Memory B cell (primary cell): ENCODE measurements around the gene NEAT1.

Source experiments
- ATAC-seq: fragments of 150-1000 bp; cut with Tn5 transposase; 2 replicates; pipeline ENCODE4 v1.10.0; 2021; ENCODE audit warnings: low read depth, mild to moderate bottlenecking, moderate library complexity
- DNase-seq, 2 donors: peaks; one replicate each; pipeline ENCODE4 v3.0.0; 2022; ENCODE audit warnings: low spot score in 2 of 2
- H3K27ac Mint-ChIP-seq: one replicate; pipeline ENCODE4 v1.8.0; 2022; ENCODE audit warnings: mild to moderate bottlenecking, moderate library complexity, mixed read lengths
- H3K27me3 Mint-ChIP-seq: one replicate; pipeline ENCODE4 v1.8.0; 2022; ENCODE audit warnings: mixed read lengths
- H3K36me3 Mint-ChIP-seq: one replicate; pipeline ENCODE4 v1.8.0; 2022; ENCODE audit warnings: mild to moderate bottlenecking, mixed read lengths
- H3K4me1 Mint-ChIP-seq: one replicate; pipeline ENCODE4 v1.8.0; 2022; ENCODE audit warnings: mixed read lengths
- H3K4me3 Mint-ChIP-seq: one replicate; pipeline ENCODE4 v1.8.0; 2022; ENCODE audit warnings: mild to moderate bottlenecking, moderate library complexity, mixed read lengths
- H3K9me3 Mint-ChIP-seq: one replicate; pipeline ENCODE4 v1.8.0; 2022; ENCODE audit warnings: mixed read lengths

Gene NEAT1

GRCh38 chr11:65435411-65435931 is 12.9 kb downstream of the NEAT1 start:
- no peak overlapping the region for H3K27ac Mint-ChIP-seq
- DNase-seq, result no peak

GRCh38 chr11:65435981-65436411 is 13.4 kb downstream of the NEAT1 start:
- Mint-ChIP-seq H3K27me3 (no peaks in the 10 kb centered on the region), H3K4me1 (peaks cover 37% of the 10 kb centered on the region), H3K4me3 (no peak overlapping the region), H3K9me3 (no peaks in the 10 kb centered on the region), H3K27ac (no peak overlapping the region), H3K36me3 (peaks cover 6% of the 10 kb centered on the region)
- ATAC-seq (no peak), DNase-seq (no peak)

More at GRCh38 chr11:65435411-65435931, 12.9 kb downstream of the NEAT1 start:
- no peaks in the 10 kb centered on the region for H3K27me3 Mint-ChIP-seq
- no peak for ATAC-seq
- peaks cover 7% of the 10 kb centered on the region for H3K36me3 Mint-ChIP-seq
- no peaks in the 10 kb centered on the region for H3K9me3 Mint-ChIP-seq
- H3K4me1 Mint-ChIP-seq, result peaks cover 37% of the 10 kb centered on the region
- no peak overlapping the region for H3K4me3 Mint-ChIP-seq

GRCh38 chr11:65436412-65437032 is 13.9 kb downstream of the NEAT1 start:
- Mint-ChIP-seq H3K9me3 (no peaks in the 10 kb centered on the region), H3K27me3 (no peaks in the 10 kb centered on the region), H3K36me3 (peaks cover 6% of the 10 kb centered on the region), H3K4me3 (no peak overlapping the region), H3K27ac (no peak overlapping the region), H3K4me1 (peaks cover 36% of the 10 kb centered on the region)
- no peak for DNase-seq
- ATAC-seq, result no peak

GRCh38 chr11:65437436-65438227 is 15.0 kb downstream of the NEAT1 start:
- H3K4me3 Mint-ChIP-seq, result no peak overlapping the region
- peaks cover 6% of the 10 kb centered on the region for H3K36me3 Mint-ChIP-seq
- no peak overlapping the region for H3K27ac Mint-ChIP-seq
- no peak for DNase-seq
- H3K4me1 Mint-ChIP-seq, result peaks cover 35% of the 10 kb centered on the region
- no peaks in the 10 kb centered on the region for H3K9me3 Mint-ChIP-seq
- H3K27me3 Mint-ChIP-seq, result no peaks in the 10 kb centered on the region
- no peak for ATAC-seq

GRCh38 chr11:65438257-65439151 is 15.9 kb downstream of the NEAT1 start:
- peak overlapping the region; percentile 91 for H3K27ac Mint-ChIP-seq
- peaks cover 6% of the 10 kb centered on the region for H3K36me3 Mint-ChIP-seq
- ATAC-seq, result no peak
- peaks cover 38% of the 10 kb centered on the region for H3K4me1 Mint-ChIP-seq
- H3K27me3 Mint-ChIP-seq, result no peaks in the 10 kb centered on the region
- no peak for DNase-seq
- no peak overlapping the region for H3K4me3 Mint-ChIP-seq
- no peaks in the 10 kb centered on the region for H3K9me3 Mint-ChIP-seq

- Mint-ChIP-seq H3K4me3 (peak overlapping the region; percentile 8), H3K9me3 (no peaks in the 10 kb centered on the region), H3K27ac (peak overlapping the region; percentile 91), H3K27me3 (no peaks in the 10 kb centered on the region), H3K4me1 (peaks cover 44% of the 10 kb centered on the region), H3K36me3 (peaks cover 9% of the 10 kb centered on the region)
- DNase-seq (no peak), ATAC-seq (no peak)
These were observed 17.0 kb downstream of the NEAT1 start for GRCh38 chr11:65439331-65440181.

GRCh38 chr11:65440831-65441499 is 18.4 kb downstream of the NEAT1 start:
- H3K9me3 Mint-ChIP-seq, result no peaks in the 10 kb centered on the region
- H3K36me3 Mint-ChIP-seq, result peaks cover 10% of the 10 kb centered on the region
- H3K4me3 Mint-ChIP-seq, result peak overlapping the region; percentile 81
- ATAC-seq, result peak; percentile 61
- DNase-seq, result no peak
- H3K27me3 Mint-ChIP-seq, result no peaks in the 10 kb centered on the region
- H3K4me1 Mint-ChIP-seq, result peaks cover 46% of the 10 kb centered on the region
- H3K27ac Mint-ChIP-seq, result peak overlapping the region; percentile 91

GRCh38 chr11:65442842-65443331 is 20.3 kb downstream of the NEAT1 start:
- Mint-ChIP-seq H3K27me3 (no peaks in the 10 kb centered on the region), H3K4me1 (peaks cover 46% of the 10 kb centered on the region), H3K9me3 (no peaks in the 10 kb centered on the region), H3K27ac (peak overlapping the region; percentile 92), H3K36me3 (peaks cover 10% of the 10 kb centered on the region), H3K4me3 (peak overlapping the region; percentile 76)
- ATAC-seq, result no peak
- no peak for DNase-seq

GRCh38 chr11:65444314-65445051 is 21.9 kb downstream of the NEAT1 start:
- Mint-ChIP-seq H3K9me3 (no peaks in the 10 kb centered on the region), H3K27me3 (no peaks in the 10 kb centered on the region), H3K4me1 (peaks cover 41% of the 10 kb centered on the region), H3K36me3 (peaks cover 5% of the 10 kb centered on the region), H3K27ac (peak overlapping the region; percentile 92), H3K4me3 (no peak overlapping the region)
- no peak for DNase-seq
- no peak for ATAC-seq

GRCh38 chr11:65445101-65445603 is 22.6 kb downstream of the NEAT1 start:
- Mint-ChIP-seq H3K36me3 (peaks cover 5% of the 10 kb centered on the region), H3K4me3 (no peak overlapping the region), H3K4me1 (peaks cover 37% of the 10 kb centered on the region), H3K9me3 (no peaks in the 10 kb centered on the region), H3K27me3 (no peaks in the 10 kb centered on the region), H3K27ac (peak overlapping the region; percentile 92)
- no peak for DNase-seq
- no peak for ATAC-seq

- H3K27ac Mint-ChIP-seq, result peak overlapping the region; percentile 63
- H3K36me3 Mint-ChIP-seq, result peaks cover 7% of the 10 kb centered on the region
- no peak for ATAC-seq
These were observed 23.2 kb downstream of the NEAT1 start for GRCh38 chr11:65445604-65446445.

More at GRCh38 chr11:65445604-65446445, 23.2 kb downstream of the NEAT1 start:
- no peak for DNase-seq
- Mint-ChIP-seq H3K9me3 (no peaks in the 10 kb centered on the region), H3K27me3 (no peaks in the 10 kb centered on the region), H3K4me3 (no peak overlapping the region), H3K4me1 (peaks cover 31% of the 10 kb centered on the region)
